Measurements from ENCODE around the gene C9orf85. TPM values are rescaled to one million over a fixed set of nuclear protein-coding genes. Genes with fewer than 3 reads are reported as not detected.

The C9orf85 gene
- total and polyA plus RNA-seq, 2 of the 4 experiments (the other 2 are of a cell fraction), result 4.3 to 8.4 TPM

GRCh38 chr9:71937898-71938297, 26.5 kb downstream of the C9orf85 start:
- WGBS, 2 experiments (ENCODE audit: extremely low coverage in 2 of 2, insufficient read length in 1 of 2), result no CpG with 5 or more reads among the region's 1 CpG
- Histone ChIP-seq H4K5ac (ENCODE audit: low read depth, low read length) (no peak overlapping the region), H2BK20ac (ENCODE audit: low read depth, low read length) (no peak overlapping the region), H2BK15ac (ENCODE audit: low read depth, low read length) (no peak overlapping the region), H3K9me1 (ENCODE audit: insufficient read depth, low read length) (no peaks in the 10 kb centered on the region), H3K79me1 (ENCODE audit: low read depth in 1 of 2, low read length in 2 of 2) (peaks cover 11 to 14% of the 10 kb centered on the region in 2 experiments), H3K4me2 (ENCODE audit: low read depth, low read length) (no peak overlapping the region), H3K4me3 (ENCODE audit: insufficient read depth, low read depth, low read length) (no peak overlapping the region), H2AFZ (replicated peaks; ENCODE audit: low read length, poor library complexity) (no peak overlapping the region), H3K27me3 (ENCODE audit: control insufficient read depth, insufficient read depth, low read length) (no peaks in the 10 kb centered on the region), H3K18ac (ENCODE audit: low read depth, low read length) (no peak overlapping the region), H3K9me3 (ENCODE audit: control insufficient read depth, insufficient read depth, low read length) (no peaks in the 10 kb centered on the region), H2AK9ac (replicated peaks; ENCODE audit: low read depth, low read length, poor library complexity) (no peak overlapping the region), H3K36me3 (ENCODE audit: control insufficient read depth, insufficient read depth, low read length) (no peaks in the 10 kb centered on the region), H4K8ac (ENCODE audit: low read depth in 2 of 2, low read length in 2 of 2) (no peak overlapping the region), H2BK5ac (ENCODE audit: low read depth, low read length, poor library complexity, severe bottlenecking) (no peak overlapping the region), H4K91ac (ENCODE audit: insufficient read depth, low read depth, low read length) (no peak overlapping the region), H3K9ac (ENCODE audit: low read depth, low read length) (no peak overlapping the region), H3K27ac (ENCODE audit: insufficient read depth, low read length) (no peak overlapping the region), H2BK120ac (ENCODE audit: low read depth, low read length) (no peak overlapping the region), H2AK5ac (ENCODE audit: low read depth, low read length) (no peak overlapping the region), H3K23ac (ENCODE audit: low read depth, low read length) (no peak overlapping the region), H3K56ac (ENCODE audit: extremely low read depth, insufficient read depth, low read length) (no peak overlapping the region), H3K14ac (replicated peaks; ENCODE audit: low read depth, low read length) (no peak overlapping the region), H3K4me1 (ENCODE audit: control insufficient read depth, insufficient read depth, low read length) (peaks cover 5% of the 10 kb centered on the region; the same call in 1 of the 2 replicates), H3K4ac (ENCODE audit: low read depth, low read length) (no peak overlapping the region), H4K20me1 (ENCODE audit: insufficient read depth, low read length) (no peaks in the 10 kb centered on the region)
- DNase-seq, result no peak
- CTCF ChIA-PET, result interaction anchor here (0.6 kb wide), 1 partner anchor 131 kb away, joined by 3 read pairs; no protein-coding TSS in a partner anchor
- no peak for TF ChIP-seq FOS (IDR thresholded peaks at IDR 0.05; ENCODE audit: low read depth, low read length)
- TF ChIP-seq SMC3 (IDR thresholded peaks at IDR 0.05; ENCODE audit: low read depth, low read length), result no peak
- no peak for TF ChIP-seq CEBPB (IDR thresholded peaks at IDR 0.05; ENCODE audit: low read depth, low read length)
- TF ChIP-seq MXI1 (IDR thresholded peaks at IDR 0.05; ENCODE audit: borderline replicate concordance, low read depth, low read length), result no peak
- no peak for TF ChIP-seq MAZ (IDR thresholded peaks at IDR 0.05; ENCODE audit: borderline replicate concordance, low read depth, low read length)
- TF ChIP-seq ELK1 (IDR thresholded peaks at IDR 0.05; ENCODE audit: borderline replicate concordance, low read depth, low read length), result no peak
- no peak for TF ChIP-seq MAFK (IDR thresholded peaks at IDR 0.05; ENCODE audit: low read depth, low read length)
- TF ChIP-seq NFE2L2 (IDR thresholded peaks at IDR 0.05; ENCODE audit: low read depth, low read length), result no peak
- TF ChIP-seq, protein P1, sequence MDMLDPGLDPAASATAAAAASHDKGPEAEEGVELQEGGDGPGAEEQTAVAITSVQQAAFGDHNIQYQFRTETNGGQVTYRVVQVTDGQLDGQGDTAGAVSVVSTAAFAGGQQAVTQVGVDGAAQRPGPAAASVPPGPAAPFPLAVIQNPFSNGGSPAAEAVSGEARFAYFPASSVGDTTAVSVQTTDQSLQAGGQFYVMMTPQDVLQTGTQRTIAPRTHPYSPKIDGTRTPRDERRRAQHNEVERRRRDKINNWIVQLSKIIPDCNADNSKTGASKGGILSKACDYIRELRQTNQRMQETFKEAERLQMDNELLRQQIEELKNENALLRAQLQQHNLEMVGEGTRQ (IDR thresholded peaks at IDR 0.05; ENCODE audit: low read depth, low read length), result no peak
- no peak for TF ChIP-seq RAD21 (IDR thresholded peaks at IDR 0.05; ENCODE audit: low read length)
- no peak for TF ChIP-seq RCOR1 (IDR thresholded peaks at IDR 0.05; ENCODE audit: insufficient replicate concordance, low read length)
- TF ChIP-seq POLR2A (IDR thresholded peaks at IDR 0.05; ENCODE audit: low read depth, low read length), result no peak
- TF ChIP-seq RFX5 (IDR thresholded peaks at IDR 0.05; ENCODE audit: low read depth, low read length), result no peak
- TF ChIP-seq BHLHE40 (IDR thresholded peaks at IDR 0.05; ENCODE audit: low read depth, low read length), result no peak
- dilution Hi-C loops (cut with HindIII; ENCODE audit: low sequenced_read_pairs, unreplicated experiment) (no loop called here), intact Hi-C loops (cut with micrococcal nuclease) (loop anchor here (5.0 kb wide), 1 partner anchor 36 kb away; no protein-coding TSS in a partner anchor), in situ Hi-C loops (cut with MboI; ENCODE audit: low sequenced_read_pairs) (no loop called here)
- POLR2A ChIA-PET (ENCODE audit: unreplicated experiment), result no interaction called here
- BruUV-seq (replicated peaks), result no TSS peak
- ATAC-seq (ENCODE audit: low read depth), result no peak
